Neural cell (in vitro differentiated cells): Measurements from ENCODE around the gene ENHO.

ENCODE experiments used
- CTCF ChIP-seq: fragments of 450-650 bp; IDR thresholded peaks from 2 replicates; pipeline ENCODE4 v1.5.1; 2014; ENCODE audit warnings: antibody characterized with exemption, mild to moderate bottlenecking, moderate library complexity; ENCODE audit not compliant: poor library complexity, severe bottlenecking
- EP300 ChIP-seq: fragments of 450-650 bp; conservative IDR thresholded peaks from 2 replicates; pipeline ENCODE4 v1.6.1; 2014; ENCODE audit warnings: antibody characterized with exemption, mild to moderate bottlenecking, moderate library complexity; ENCODE audit not compliant: poor library complexity, severe bottlenecking
- POLR2AphosphoS5 ChIP-seq: IDR thresholded peaks from 2 replicates; pipeline ENCODE4 v1.6.1; 2012
- TAF1 ChIP-seq: IDR thresholded peaks from 2 replicates; pipeline ENCODE4 v1.6.1; 2012; ENCODE audit warnings: low read depth

GRCh38 chr9:34551751-34552605, 29.2 kb upstream of the ENHO start:
- TF ChIP-seq CTCF (no peak), TAF1 (no peak), POLR2AphosphoS5 (no peak), EP300 (no peak)
